ENCODE results near the gene CLDN19.

DNA sequence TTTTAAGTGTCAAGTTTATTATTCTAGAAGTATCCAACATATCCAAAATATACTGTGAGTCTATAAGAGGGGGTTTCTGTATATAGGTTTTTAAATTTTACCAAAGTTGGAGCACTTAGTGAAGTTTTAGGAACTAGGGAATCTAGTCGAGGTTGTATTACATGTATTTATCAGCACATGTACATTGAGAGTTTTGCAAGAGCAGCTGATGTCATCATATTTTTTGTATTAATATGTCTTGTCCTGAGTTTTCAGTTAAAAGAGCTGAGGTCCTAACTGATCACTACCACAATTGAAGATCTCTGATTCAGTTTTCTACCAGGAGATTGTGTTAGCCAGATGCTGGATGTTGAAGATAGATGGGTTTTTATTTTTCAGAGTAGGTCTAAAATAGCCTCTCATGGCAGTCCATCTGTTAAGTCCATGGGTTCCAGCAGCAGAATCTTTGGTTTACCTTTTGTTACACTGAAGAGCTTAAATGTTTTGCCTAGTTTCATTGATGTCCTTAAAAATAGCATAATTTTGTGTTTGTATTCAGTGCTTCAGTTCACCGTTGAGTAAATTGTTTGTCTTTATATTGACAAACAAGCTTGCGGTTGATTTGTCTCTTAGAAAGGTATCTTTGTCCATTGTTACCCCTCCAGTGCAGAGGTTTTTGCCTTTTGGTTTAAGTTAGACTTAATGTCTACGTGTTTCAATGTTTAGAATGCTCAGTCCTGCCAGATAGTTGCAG is 41.8 kb downstream of the CLDN19 start:
- TF ChIP-seq, protein P1, sequence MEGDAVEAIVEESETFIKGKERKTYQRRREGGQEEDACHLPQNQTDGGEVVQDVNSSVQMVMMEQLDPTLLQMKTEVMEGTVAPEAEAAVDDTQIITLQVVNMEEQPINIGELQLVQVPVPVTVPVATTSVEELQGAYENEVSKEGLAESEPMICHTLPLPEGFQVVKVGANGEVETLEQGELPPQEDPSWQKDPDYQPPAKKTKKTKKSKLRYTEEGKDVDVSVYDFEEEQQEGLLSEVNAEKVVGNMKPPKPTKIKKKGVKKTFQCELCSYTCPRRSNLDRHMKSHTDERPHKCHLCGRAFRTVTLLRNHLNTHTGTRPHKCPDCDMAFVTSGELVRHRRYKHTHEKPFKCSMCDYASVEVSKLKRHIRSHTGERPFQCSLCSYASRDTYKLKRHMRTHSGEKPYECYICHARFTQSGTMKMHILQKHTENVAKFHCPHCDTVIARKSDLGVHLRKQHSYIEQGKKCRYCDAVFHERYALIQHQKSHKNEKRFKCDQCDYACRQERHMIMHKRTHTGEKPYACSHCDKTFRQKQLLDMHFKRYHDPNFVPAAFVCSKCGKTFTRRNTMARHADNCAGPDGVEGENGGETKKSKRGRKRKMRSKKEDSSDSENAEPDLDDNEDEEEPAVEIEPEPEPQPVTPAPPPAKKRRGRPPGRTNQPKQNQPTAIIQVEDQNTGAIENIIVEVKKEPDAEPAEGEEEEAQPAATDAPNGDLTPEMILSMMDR (IDR thresholded peaks at IDR 0.05): no peak
- TF ChIP-seq POLR2A (IDR thresholded peaks at IDR 0.05): no peak
